Aorta (tissue), 5 donors: ENCODE data around the gene CALY. TPM values are rescaled to one million over a fixed set of nuclear protein-coding genes. Genes with fewer than 3 reads are reported as not detected.
"Not testable (repeated sequence)": the region's sequence is repeated elsewhere in the genome, so short reads cannot be mapped to it uniquely, and the experiment has no call there.

Experiments used
- ATAC-seq: fragments of 200-7000 bp; cut with Tn5 transposase; one replicate; pipeline ENCODE4 v1.9.1; 2022; ENCODE audit warnings: moderate library complexity; ENCODE audit not compliant: low FRiP score
- DNase-seq, 2 donors: peaks; one replicate each; pipeline ENCODE4 v3.0.0-alpha.2; 2020
- H3K27ac ChIP-seq, 2 donors: one replicate each; pipeline ENCODE4 v1.5.1; 2013; ENCODE audit warnings: low read length in 2 of 2, mild to moderate bottlenecking in 2 of 2, moderate library complexity in 2 of 2, control low read depth in 1 of 2, inconsistent platforms in 1 of 2, low read depth in 1 of 2
- H3K27me3 ChIP-seq, 2 donors: one replicate each; pipeline ENCODE4 v1.6.1; 2013; ENCODE audit warnings: control low read depth in 1 of 2, low read length in 1 of 2, mild to moderate bottlenecking in 1 of 2, moderate library complexity in 1 of 2; ENCODE audit not compliant: insufficient read depth in 2 of 2, control insufficient read depth in 1 of 2
- H3K36me3 ChIP-seq, 2 donors: one replicate each; pipeline ENCODE4 v1.6.1; 2013; ENCODE audit warnings: control low read depth in 1 of 2, low read length in 1 of 2, mild to moderate bottlenecking in 1 of 2; ENCODE audit not compliant: insufficient read depth in 2 of 2, control insufficient read depth in 1 of 2
- H3K4me1 ChIP-seq, 2 donors: one replicate each; pipeline ENCODE4 v1.6.1; 2013; ENCODE audit warnings: low read length in 2 of 2, control low read depth in 1 of 2, mild to moderate bottlenecking in 1 of 2, moderate library complexity in 1 of 2; ENCODE audit not compliant: insufficient read depth in 2 of 2, control insufficient read depth in 1 of 2
- H3K4me3 ChIP-seq, 2 donors: one replicate each; pipeline ENCODE4 v1.5.1; 2013; ENCODE audit warnings: low read length in 2 of 2, control low read depth in 1 of 2, mild to moderate bottlenecking in 1 of 2
- H3K9me3 ChIP-seq: one replicate; pipeline ENCODE4 v1.6.1; 2013; ENCODE audit warnings: mild to moderate bottlenecking, low read length; ENCODE audit not compliant: control insufficient read depth
- WGBS, 2 donors: extraction: QIAGEN DNeasy Blood & Tissue Kit; methylation state at CpG; one replicate each; pipeline ENCODE4 v1.1.7; 2013; 5-methylcytosine and 5-hydroxymethylcytosine counted together
- intact Hi-C, 2 donors: fragments of 100-400 bp; cut with DNase I; formaldehyde crosslinking; loops; one replicate each; pipeline versions ENCODE4 v1.14.2 to v1.15.0; 2022
- polyA plus RNA-seq, 2 donors: library from polyadenylated mRNA; stranded (reverse); fragments of 200-250 nt; gene quantifications; one replicate each; pipeline ENCODE4 v1.2.3, GENCODE V29; 2013
- total RNA-seq, 2 donors: library from RNA; stranded (reverse); fragmentation: NEBNext Ultra II Directional; extraction: Animal tissue kit (Norgen Biotek cat#: 25700); gene quantifications; one replicate each; pipeline ENCODE4 v1.2.1, GENCODE V29; 2021
- donor health status: healthy with polysubstance abuse.
- donor health status: Bipolar disorder and iron deficiency.
- donor health status: DM: no; HTN: no; CAD: no.
- donor health status: DM: no; HTN: no; CAD: no.
- donor health status: DM: yes; HTN: yes; CAD: no.

CALY gene
- total and polyA plus RNA-seq, 4 donors, result not detected

- ATAC-seq (peak; percentile 87), DNase-seq (peak; percentile 86 to 90)
- intact Hi-C loops, result loop anchor here in 1 of 2 donors (5.0 kb wide), 1 partner anchor 71 kb away; the partner anchor contains the start of genes TUBGCP2 and ZNF511
- no peaks in the 10 kb centered on the region for H3K4me1 ChIP-seq
- WGBS, 2 donors, result 0% methylated on average over 65 to 83 of the region's 90 CpGs
- no peaks in the 10 kb centered on the region for H3K36me3 ChIP-seq
- H3K9me3 ChIP-seq, result no peaks in the 10 kb centered on the region
- peak overlapping the region; percentile 27 to 72 for H3K4me3 ChIP-seq
- H3K27me3 ChIP-seq, result no peaks in the 10 kb centered on the region
- peak overlapping the region in 1 of 2 donors; percentile 1 for H3K27ac ChIP-seq
Measured at GRCh38 chr10:133378251-133379096, 41.8 kb upstream of the CALY start.

GRCh38 chr10:133377818-133378250 is 41.1 kb upstream of the CALY start:
- WGBS, 2 donors, result 23% methylated on average over 18 to 20 of the region's 20 CpGs
- peak; percentile 1 for ATAC-seq
- intact Hi-C loops, result loop anchor here in 1 of 2 donors (5.0 kb wide), 1 partner anchor 71 kb away; the partner anchor contains the start of genes TUBGCP2 and ZNF511

GRCh38 chr10:133377025-133377817 is 40.5 kb upstream of the CALY start:
- no peak for DNase-seq
- Histone ChIP-seq H3K4me3 (no peak overlapping the region), H3K4me1 (no peaks in the 10 kb centered on the region), H3K27ac (no peak overlapping the region), H3K36me3 (no peaks in the 10 kb centered on the region), H3K27me3 (no peaks in the 10 kb centered on the region), H3K9me3 (no peaks in the 10 kb centered on the region)
- no peak for ATAC-seq
- intact Hi-C loops, result loop anchor here in 1 of 2 donors (5.0 kb wide), 1 partner anchor 70 kb away; the partner anchor contains the start of genes TUBGCP2 and ZNF511
- 89 to 92% methylated on average over 30 of the region's 30 CpGs for WGBS, 2 donors

More at GRCh38 chr10:133377818-133378250, 41.1 kb upstream of the CALY start:
- no peaks in the 10 kb centered on the region for H3K36me3 ChIP-seq
- H3K27me3 ChIP-seq, result no peaks in the 10 kb centered on the region
- H3K27ac ChIP-seq, result peak overlapping the region in 1 of 2 donors; percentile 10
- peak overlapping the region in 1 of 2 donors; percentile 72 for H3K4me3 ChIP-seq
- no peaks in the 10 kb centered on the region for H3K4me1 ChIP-seq
- peak in 1 of 2 donors; percentile 79 for DNase-seq
- no peaks in the 10 kb centered on the region for H3K9me3 ChIP-seq

- not testable (repeated sequence) for H3K36me3 ChIP-seq, H3K9me3 ChIP-seq, H3K4me1 ChIP-seq, H3K27me3 ChIP-seq, H3K4me3 ChIP-seq, H3K27ac ChIP-seq, DNase-seq, ATAC-seq
- WGBS, 2 donors, result 94% methylated on average over 5 of the region's 5 CpGs
- intact Hi-C loops, result loop anchor here in 1 of 2 donors (5.0 kb wide), 1 partner anchor 69 kb away; the partner anchor contains the start of genes TUBGCP2 and ZNF511
Measured at GRCh38 chr10:133376183-133376582, 39.5 kb upstream of the CALY start.

GRCh38 chr10:133375357-133376115 is 38.8 kb upstream of the CALY start:
- Histone ChIP-seq H3K27ac (no peak overlapping the region), H3K27me3 (no peaks in the 10 kb centered on the region), H3K36me3 (no peaks in the 10 kb centered on the region), H3K4me3 (no peak overlapping the region), H3K4me1 (no peaks in the 10 kb centered on the region), H3K9me3 (no peaks in the 10 kb centered on the region)
- intact Hi-C loops, result loop anchor here in 1 of 2 donors (5.0 kb wide), 1 partner anchor 68 kb away; the partner anchor contains the start of genes TUBGCP2 and ZNF511
- DNase-seq (no peak), ATAC-seq (no peak)
- WGBS, 2 donors, result 78 to 80% methylated on average over 12 of the region's 12 CpGs

- peak; percentile 98 to 99 for DNase-seq
- no peaks in the 10 kb centered on the region for H3K9me3 ChIP-seq
Measured at GRCh38 chr10:133373174-133374090, 36.7 kb upstream of the CALY start, which contains the start of gene ECHS1. ECHS1 (minus strand) TSS chr10:133373354; CDS start chr10:133373333, 21 bp downstream.

GRCh38 chr10:133372507-133372906 is 35.8 kb upstream of the CALY start:
- WGBS, 2 donors, result 33 to 34% methylated on average over 15 to 20 of the region's 20 CpGs
- no peak overlapping the region for H3K27ac ChIP-seq
- no peaks in the 10 kb centered on the region for H3K9me3 ChIP-seq
- H3K4me3 ChIP-seq, result peak overlapping the region; percentile 74 to 87
- peaks cover 3 to 5% of the 10 kb centered on the region in 2 donors for H3K36me3 ChIP-seq
- no peak for ATAC-seq
- intact Hi-C loops, result loop anchor here in 1 of 2 donors (5.0 kb wide), 1 partner anchor 60 kb away; no protein-coding TSS in a partner anchor
- H3K27me3 ChIP-seq, result no peaks in the 10 kb centered on the region
- DNase-seq, result peak in 1 of 2 donors; percentile 76
- no peaks in the 10 kb centered on the region for H3K4me1 ChIP-seq

More at GRCh38 chr10:133373174-133374090, 36.7 kb upstream of the CALY start, which contains the start of gene ECHS1:
- Histone ChIP-seq H3K4me3 (peak within 1 kb of the TSS; percentile 87 to 88), H3K27me3 (no peaks in the 10 kb centered on the region), H3K36me3 (peaks cover 3 to 5% of the 10 kb centered on the region in 2 donors), H3K27ac (peak within 1 kb of the TSS in 1 of 2 donors; percentile 61), H3K4me1 (no peaks in the 10 kb centered on the region)
- peak; percentile 99 for ATAC-seq
- 1% methylated on average over 52 to 89 of the region's 89 CpGs for WGBS, 2 donors
- intact Hi-C loops, result loop anchor here in 1 of 2 donors (5.0 kb wide), 1 partner anchor 61 kb away; no protein-coding TSS in a partner anchor
